K562 (cell line): ENCODE results near the gene PITPNC1. TPM values are rescaled to one million over a fixed set of nuclear protein-coding genes. Genes with fewer than 3 reads are reported as not detected.

Experiments used
- ARID4B ChIP-seq: sonication (generic); formaldehyde crosslinking; IDR thresholded peaks from 2 replicates; pipeline ENCODE4 v1.8.0; 2022; ENCODE audit warnings: mild to moderate bottlenecking, missing genetic modification reagents
- ATF3 ChIP-seq, 2 experiments: fragments of 450-650 bp in 1 of 2; sonication (generic) in 1 of 2; formaldehyde crosslinking in 1 of 2; IDR thresholded peaks in 1 of 2; conservative IDR thresholded peaks in 1 of 2; 2 replicates each; pipeline versions ENCODE4 v1.6.1 to v1.8.1; 2016 to 2023; ENCODE audit warnings: mild to moderate bottlenecking in 2 of 2, moderate library complexity in 2 of 2, inconsistent platforms in 1 of 2, missing genetic modification reagents in 1 of 2
- NR2F6 ChIP-seq: fragments of 450-650 bp; formaldehyde crosslinking; IDR thresholded peaks from 2 replicates; pipeline ENCODE4 v1.4.0; 2020; ENCODE audit warnings: mild to moderate bottlenecking
- PATZ1 ChIP-seq: fragments of 250-450 bp; sonication (Bioruptor Pico); IDR thresholded peaks from 2 replicates; pipeline ENCODE4 v1.5.0; 2020; ENCODE audit warnings: mild to moderate bottlenecking, borderline replicate concordance
- RREB1 ChIP-seq: fragments of 250-450 bp; sonication (Bioruptor Pico); IDR thresholded peaks from 2 replicates; pipeline ENCODE4 v1.4.0; 2020
- SIN3A ChIP-seq, 2 experiments: fragments of 150-350 bp in 1 of 2; IDR thresholded peaks; 2 replicates each; pipeline ENCODE4 v1.6.1; 2011 to 2016; ENCODE audit warnings: borderline replicate concordance in 2 of 2, low read depth in 2 of 2, low read length in 2 of 2, mild to moderate bottlenecking in 2 of 2, moderate library complexity in 2 of 2; ENCODE audit not compliant: control insufficient read depth in 1 of 2
- SMAD2 ChIP-seq: fragments of 150-350 bp; IDR thresholded peaks from 2 replicates; pipeline ENCODE4 v1.6.1; 2014; ENCODE audit warnings: low read depth, mild to moderate bottlenecking, low read length
- ZNF740 ChIP-seq, 3 experiments: fragments of 200-800 bp in 1 of 3; sonication (Bioruptor generic) in 1 of 3; sonication (generic) in 1 of 3; formaldehyde crosslinking in 1 of 3; IDR thresholded peaks; 2 replicates each; pipeline versions ENCODE4 v1.6.1 to v1.8.0; 2016 to 2022; ENCODE audit warnings: mild to moderate bottlenecking in 2 of 3, missing compliant biosample characterization in 2 of 3, missing genetic modification characterization in 2 of 3, missing genetic modification reagents in 1 of 3
- polyA plus RNA-seq, 8 experiments: library from polyadenylated mRNA; depleted of rRNA in 4 of 8; stranded (reverse) in 5 of 8; unstranded in 3 of 8; fragments of >200 nt; fragmentation: Nextera tagmentation in 2 of 8; fragmentation: Illumina TruSeq in 1 of 8; extraction: Ambion mirVana in 2 of 8; extraction: Trizol in 1 of 8; gene quantifications; 2 replicates each; pipeline versions ENCODE4 v1.2.1 to v1.2.3, GENCODE V29; 2011 to 2014; ENCODE audit warnings: inconsistent platforms in 1 of 8, missing spikeins in 1 of 8
- total RNA-seq, 7 experiments: library from RNA; depleted of rRNA in 6 of 7; stranded (reverse); fragments of >200 nt in 6 of 7; fragmentation: Illumina TruSeq in 2 of 7; extraction: Trizol in 2 of 7; gene quantifications; 2 replicates each; pipeline versions ENCODE4 v1.2.1 to v1.2.3, GENCODE V29; 2011 to 2021; ENCODE audit warnings: low replicate concordance in 1 of 7

Gene PITPNC1
- total and polyA plus RNA-seq, 9 of the 15 experiments (the other 6 are each of a cell fraction or from before 2014, with no cell fraction given) = 0.11 to 1.1 (median 0.65) TPM

DNA sequence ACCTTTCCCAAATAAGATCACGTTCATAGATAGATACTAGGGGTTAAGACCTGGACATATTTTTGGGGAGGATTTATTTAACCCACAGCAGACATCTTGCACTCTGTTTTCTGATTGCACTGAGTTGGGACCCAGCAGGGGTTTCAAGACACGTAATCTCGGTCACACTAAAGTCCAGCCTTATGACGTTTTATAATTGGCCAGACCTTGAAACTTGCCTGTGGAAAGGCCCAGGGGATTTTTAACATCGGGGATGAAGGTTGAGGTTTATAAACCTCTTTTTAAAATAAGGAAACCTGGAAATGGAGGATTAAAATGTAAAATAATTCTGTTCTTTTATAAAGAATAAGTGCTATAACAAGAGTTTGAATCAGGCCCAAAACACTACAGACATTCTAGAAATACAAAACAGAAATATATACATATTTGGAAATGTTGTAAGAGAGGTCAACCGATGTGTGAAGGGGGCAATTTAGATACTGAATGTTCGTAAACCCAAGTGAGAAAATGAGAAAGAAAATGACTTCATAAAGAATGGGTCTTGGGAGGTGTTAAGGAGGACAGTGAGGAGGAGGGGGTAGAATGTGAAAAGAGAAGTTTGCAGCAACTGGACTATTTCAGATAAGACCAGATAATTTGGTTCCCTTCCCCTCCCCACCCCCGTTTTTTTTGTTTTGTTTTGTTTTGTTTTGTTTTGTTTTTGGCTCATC lies 279.6 kb downstream of the PITPNC1 start (continued):
- TF ChIP-seq RREB1 (CRISPR knock-in tag) (no peak), SMAD2 (no peak), SIN3A (IDR thresholded peaks at IDR 0.05; ENCODE audit: borderline replicate concordance in 2 of 2, control insufficient read depth in 1 of 2, low read depth in 2 of 2, low read length in 2 of 2) (no peak), ATF3 (IDR thresholded peaks at IDR 0.05) (no peak), ATF3 (CRISPR knock-in tag; conservative IDR thresholded peaks at IDR 0.05) (no peak), ZNF740 (CRISPR knock-in tag; IDR thresholded peaks at IDR 0.05) (no peak), ZNF740 (tag; IDR thresholded peaks at IDR 0.05) (no peak), PATZ1 (CRISPR knock-in tag) (no peak), ARID4B (CRISPR knock-in tag) (no peak), NR2F6 (no peak)
